NCI-H510A treated with DMSO at 0.1 percent for 48 hours (cell line): ENCODE results near the gene GPR137.

Source experiments
- DNase-seq: peaks from one replicate; lab custom pipeline; 2025; lab: John Stamatoyannopoulos, UW

GPR137 gene

GRCh38 chr11:64263947-64264317, 21.7 kb upstream of the GPR137 start:
- no peak for DNase-seq

DNA sequence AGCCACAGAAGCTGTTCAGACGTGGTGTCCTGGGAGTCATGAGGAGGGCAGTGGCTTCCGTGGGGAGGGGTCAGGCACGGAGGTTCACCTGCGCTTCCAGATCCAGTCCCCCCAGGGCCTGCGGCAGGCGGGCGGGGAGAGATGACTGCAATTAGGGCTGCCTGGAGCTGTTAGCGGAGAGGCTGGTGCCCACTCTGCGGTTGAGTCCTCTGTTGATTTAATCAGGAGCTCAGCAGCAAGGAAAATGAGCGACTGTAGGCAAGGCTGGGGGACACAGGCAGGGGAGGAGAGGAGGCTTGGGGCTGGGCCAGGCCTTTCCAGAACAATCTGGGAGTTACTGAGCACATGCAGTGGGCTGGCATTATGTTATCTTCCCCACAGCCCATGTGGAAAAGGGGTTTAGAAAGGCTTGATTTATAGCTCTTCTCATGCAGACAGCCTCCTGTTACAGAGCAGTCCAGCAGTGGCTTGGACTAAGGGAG, 21.2 kb upstream of the GPR137 start:
- no peak for DNase-seq

DNA sequence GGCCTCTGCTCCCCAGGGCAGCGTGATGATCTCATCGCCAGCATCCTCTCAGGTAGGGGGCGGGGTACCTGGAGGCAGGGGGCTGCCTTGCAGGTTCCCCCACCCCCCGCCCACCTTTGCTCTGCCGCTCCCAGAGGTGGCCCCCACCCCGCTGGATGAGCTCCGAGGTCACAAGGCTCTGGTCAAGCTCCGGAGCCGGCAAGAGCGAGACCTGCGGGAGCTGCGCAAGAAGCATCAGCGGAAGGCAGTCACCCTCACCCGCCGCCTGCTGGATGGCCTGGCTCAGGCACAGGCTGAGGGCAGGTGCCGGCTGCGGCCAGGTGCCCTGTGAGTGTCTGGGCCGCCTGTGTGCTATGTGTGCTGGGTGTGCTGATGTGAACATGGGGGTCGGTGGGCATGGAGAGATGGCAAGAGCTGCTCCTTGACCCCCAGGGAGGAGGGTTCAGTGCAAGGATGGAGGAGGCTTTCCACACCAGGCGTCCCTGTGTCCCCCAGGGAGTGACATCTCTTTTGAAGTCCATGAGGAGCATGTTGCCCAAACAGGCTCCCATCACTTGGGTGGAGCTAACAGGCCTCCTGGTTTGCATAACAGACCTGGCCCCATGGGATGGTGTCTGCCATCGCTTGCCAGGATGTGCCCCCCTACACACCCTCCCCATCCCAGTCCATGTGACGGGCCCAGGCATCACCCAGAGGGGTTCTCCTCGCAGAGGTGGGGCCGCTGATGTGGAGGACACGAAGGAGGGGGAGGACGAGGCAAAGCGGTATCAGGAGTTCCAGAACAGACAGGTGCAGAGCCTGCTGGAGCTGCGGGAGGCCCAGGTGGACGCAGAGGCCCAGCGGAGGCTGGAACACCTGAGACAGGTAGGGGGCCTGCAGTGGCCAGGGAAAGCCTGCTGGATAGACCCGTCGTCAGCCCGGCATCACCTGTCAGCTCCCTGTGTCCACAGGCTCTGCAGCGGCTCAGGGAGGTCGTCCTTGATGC, 20.2 kb upstream of the GPR137 start:
- DNase-seq: no peak

DNA sequence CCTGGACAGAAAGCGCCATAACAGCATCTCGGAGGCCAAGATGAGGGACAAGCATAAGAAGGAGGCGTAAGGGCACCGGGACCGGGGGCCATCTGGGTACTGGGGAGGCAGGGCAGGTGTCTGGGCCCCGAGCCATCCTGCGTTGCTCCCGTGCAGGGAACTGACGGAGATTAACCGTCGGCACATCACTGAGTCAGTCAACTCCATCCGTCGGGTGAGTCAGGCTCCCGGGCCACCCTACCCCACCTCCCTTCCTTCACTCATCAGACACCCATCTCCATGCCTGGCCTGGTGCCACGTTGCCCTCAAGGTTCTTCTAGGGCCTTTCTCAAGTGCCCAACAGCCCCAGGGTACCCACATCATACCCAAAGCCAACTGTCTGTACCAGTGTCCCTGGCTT, 19.3 kb upstream of the GPR137 start:
- no peak for DNase-seq

- DNase-seq: no peak
Observed at GRCh38 chr11:64267207-64267945, 18.3 kb upstream of the GPR137 start.

DNA sequence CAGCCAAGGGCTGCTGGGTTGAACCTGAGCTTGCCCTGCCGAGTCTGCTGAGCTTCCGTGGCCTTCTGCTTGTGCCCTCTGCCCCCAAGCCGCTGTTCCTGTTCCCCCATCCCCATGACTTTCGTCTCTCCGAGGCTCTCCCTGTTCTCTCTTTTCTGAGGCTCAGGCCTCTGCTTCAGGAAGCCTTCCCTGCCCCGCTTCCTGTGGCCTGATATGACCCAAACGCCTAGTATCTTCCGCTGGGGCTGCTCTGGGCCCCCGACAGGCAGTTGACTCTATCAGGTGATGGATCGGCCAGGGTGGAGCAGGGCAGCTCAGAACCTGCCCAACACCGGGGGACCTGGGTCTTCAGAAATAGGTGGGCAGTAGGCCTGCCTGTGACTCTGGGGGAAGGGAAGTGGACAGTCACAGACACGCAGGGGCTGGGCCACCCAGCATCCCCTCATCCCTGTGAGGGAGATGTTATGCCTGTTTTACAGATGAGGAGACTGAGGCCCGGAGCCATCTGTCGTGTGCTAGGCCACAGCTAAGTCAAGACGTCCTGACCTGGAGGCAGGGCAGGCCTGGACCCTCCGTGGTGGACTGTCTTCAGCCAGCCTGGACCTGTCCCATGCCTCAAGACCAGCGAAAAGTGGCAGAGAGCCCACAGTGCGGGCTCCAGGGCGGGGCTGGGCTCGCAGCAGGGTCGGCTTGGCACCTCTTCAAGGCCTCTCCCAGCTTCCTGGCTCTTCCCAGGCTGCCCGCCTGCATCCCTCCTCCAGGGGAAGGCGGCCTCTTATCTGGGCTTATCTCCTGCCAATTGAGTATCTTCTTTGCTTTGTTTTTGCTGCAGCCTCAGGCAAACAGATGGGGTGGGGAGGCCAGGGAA, 17.4 kb upstream of the GPR137 start:
- no peak for DNase-seq

- peak; percentile 41 for DNase-seq
Observed at GRCh38 chr11:64268893-64269539, 16.6 kb upstream of the GPR137 start.

- DNase-seq: peak; percentile 98
Observed at GRCh38 chr11:64269540-64270220, 16.0 kb upstream of the GPR137 start.

- no peak for DNase-seq
Observed at GRCh38 chr11:64275031-64275800, 10.4 kb upstream of the GPR137 start.

GRCh38 chr11:64275841-64276240, 9.8 kb upstream of the GPR137 start:
- no peak for DNase-seq

GRCh38 chr11:64276653-64277431, 8.8 kb upstream of the GPR137 start:
- no peak for DNase-seq

DNA sequence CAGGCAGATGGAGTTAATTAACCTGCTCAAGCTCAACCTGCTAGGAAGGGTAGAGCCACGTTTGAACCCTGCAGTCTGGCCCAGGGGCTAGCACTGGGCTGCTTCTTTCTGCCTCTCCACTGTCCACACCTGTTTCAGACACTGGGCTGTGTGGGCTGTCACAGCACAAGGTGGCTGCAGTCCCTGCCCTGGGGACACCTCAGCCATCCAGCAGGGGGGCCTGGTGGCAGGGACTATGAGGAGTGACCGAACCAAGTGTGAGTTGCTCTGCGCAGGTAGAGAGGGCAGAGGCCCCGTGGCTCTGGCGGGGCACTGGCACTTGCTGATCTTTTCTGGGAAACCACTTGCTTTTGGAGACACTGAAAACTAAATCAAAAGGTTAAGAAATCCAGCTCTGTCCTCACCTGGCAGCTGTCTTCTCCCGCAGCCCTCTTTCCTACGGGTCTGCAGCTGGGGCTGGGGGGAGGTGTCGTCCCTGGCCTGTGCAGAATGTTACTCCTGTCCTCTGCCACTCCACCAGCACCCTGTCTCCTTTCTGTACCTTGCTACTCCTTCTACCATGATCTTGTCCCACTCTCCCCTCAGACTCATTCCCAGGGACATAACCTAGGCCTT, 7.0 kb upstream of the GPR137 start:
- DNase-seq: no peak

DNA sequence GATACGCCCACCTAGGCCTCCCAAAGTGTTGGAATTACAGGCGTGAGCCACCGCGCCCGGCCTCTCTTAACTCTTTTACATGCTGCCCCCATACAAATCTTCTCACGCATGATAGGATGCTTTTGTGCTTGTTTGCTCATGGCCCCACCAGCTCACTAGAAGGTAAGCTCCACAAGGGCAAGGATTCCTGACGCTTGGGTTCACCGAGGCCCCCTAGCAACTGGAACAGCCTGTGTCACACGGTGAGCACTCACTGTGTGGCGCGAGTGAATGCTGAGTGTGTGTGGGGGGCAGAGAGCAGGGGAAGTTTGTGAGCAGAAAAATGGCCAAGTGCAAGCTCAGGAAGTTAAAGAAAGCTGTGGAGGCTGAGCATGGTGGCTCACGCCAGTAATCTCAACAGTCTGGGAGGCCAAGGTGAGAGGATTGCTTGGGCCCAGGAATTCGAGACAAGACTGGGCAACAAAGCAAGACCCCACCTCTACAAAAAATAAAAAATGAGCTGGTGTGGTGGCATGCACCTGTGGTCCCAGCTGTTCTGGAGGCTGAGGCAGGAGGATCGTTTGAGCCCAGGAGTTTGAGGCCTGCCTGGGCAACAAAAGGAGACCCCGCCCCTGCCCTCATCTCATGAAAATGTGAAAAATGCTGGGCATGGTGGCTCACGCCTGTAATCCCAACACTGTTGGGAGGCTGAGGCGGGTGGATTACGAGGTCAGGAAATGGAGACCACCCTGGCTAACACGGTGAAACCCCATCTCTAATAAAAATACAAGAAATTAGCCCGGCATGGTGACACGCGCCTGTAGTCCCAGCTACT, 3.5 kb upstream of the GPR137 start:
- no peak for DNase-seq

- DNase-seq: no peak
Observed at GRCh38 chr11:64283092-64283491, 2.6 kb upstream of the GPR137 start.

DNA sequence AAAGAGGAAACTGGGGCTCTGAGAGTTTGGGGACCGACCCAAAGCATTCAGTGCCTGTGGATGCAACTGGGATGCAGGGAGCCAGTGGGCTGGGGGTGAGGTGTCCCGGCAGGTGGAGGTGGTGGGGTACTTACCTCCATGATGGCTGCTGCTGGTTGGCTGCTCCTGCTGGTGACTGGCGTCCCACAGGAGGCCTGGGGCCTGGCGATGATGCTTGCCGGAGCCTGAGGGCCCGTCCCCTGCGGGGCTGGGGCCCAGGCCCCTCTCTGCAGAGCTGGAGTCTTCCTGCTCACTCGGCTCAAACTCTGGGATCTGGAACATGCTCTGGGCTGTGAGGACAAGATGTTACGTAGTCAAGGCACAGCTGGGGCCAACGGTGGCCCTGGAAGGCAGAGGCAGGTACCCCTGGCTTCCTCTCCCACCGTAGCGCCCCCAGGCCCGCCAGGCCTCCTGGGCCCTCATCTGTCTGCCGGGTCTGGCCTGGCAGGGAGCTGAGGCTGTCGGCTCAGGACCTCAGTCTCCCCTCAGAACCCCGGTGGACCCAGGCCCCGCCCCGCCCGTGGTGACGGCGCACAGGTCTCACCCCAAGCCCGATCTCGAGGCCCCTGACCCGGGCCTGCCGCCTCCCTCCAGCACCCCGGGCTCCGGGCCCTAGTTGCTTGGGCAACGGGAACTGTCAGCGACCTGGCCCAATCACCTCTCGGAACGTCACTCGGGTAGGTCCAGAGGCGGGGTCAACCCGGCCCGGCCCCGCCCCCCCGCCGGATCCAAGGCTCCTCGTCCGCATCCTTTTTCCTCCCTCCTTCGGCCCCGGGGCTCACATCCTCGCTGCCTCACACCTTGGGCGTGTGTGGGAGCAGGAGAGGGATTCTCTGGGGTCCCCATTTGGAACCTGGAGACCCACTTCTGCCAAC, 1.3 kb upstream of the GPR137 start, which contains the start of gene BAD:
BAD (minus strand) TSS at position 618 of the 914 bp plus-strand sequence; CDS start at position 321, 297 bp downstream.
- peak; percentile 91 for DNase-seq

GRCh38 chr11:64285885-64286800, 495 bp downstream of the GPR137 start:
- peak; percentile 48 for DNase-seq
